Thyroid gland (tissue), 4 donors: ENCODE results near the gene RPA3.

Experiments used
- POLR2A ChIP-seq, 2 donors: fragments of 450-650 bp; IDR thresholded peaks; one replicate each; pipeline ENCODE4 v1.6.1; 2017; ENCODE audit warnings: antibody characterized with exemption in 2 of 2, mild to moderate bottlenecking in 2 of 2, moderate library complexity in 1 of 2
- TF ChIP-seq, protein P1 (sequence below), 6 experiments: fragments of 200-600 bp in 3 of 6; fragments of 450-650 bp in 3 of 6; sonication (generic) in 3 of 6; IDR thresholded peaks; one replicate each; pipeline ENCODE4 v1.5.1; 2016 to 2019; ENCODE audit warnings: antibody characterized with exemption in 6 of 6, mild to moderate bottlenecking in 2 of 6, inconsistent platforms in 1 of 6, moderate library complexity in 1 of 6

DNA sequence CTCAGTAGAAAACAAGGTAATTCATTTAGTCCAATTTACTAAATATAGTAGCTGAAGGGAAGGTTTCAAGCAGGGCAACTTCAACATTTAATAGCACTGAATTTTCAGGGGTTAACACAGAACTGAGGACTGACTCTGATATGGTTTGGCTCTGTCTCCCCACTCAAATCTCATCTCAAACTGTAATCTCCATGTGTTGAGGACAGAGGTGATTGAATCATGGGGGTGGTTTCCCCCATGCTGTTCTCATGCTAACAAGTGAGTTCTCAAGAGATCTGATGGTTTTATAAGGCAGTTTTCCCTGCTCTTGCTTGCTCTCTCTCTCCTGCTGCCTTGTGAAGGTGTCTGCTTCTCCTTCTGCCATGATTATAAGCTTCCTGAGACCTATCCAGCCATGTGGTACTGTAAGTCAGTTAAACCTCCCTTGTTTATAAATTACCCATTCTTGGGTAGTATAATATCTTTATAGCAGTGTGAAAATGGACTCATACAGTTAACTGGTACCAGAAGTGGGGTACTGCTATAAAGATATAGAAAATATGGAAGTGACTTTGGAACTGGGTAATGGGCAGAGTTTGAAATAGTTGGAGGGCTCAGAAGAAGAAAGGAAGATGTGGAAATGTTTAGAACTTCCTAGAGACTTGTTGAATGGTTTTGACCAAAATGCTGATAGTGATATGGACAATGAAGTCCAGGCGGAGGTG, 87.6 kb downstream of the RPA3 start:
- TF ChIP-seq, protein P1, sequence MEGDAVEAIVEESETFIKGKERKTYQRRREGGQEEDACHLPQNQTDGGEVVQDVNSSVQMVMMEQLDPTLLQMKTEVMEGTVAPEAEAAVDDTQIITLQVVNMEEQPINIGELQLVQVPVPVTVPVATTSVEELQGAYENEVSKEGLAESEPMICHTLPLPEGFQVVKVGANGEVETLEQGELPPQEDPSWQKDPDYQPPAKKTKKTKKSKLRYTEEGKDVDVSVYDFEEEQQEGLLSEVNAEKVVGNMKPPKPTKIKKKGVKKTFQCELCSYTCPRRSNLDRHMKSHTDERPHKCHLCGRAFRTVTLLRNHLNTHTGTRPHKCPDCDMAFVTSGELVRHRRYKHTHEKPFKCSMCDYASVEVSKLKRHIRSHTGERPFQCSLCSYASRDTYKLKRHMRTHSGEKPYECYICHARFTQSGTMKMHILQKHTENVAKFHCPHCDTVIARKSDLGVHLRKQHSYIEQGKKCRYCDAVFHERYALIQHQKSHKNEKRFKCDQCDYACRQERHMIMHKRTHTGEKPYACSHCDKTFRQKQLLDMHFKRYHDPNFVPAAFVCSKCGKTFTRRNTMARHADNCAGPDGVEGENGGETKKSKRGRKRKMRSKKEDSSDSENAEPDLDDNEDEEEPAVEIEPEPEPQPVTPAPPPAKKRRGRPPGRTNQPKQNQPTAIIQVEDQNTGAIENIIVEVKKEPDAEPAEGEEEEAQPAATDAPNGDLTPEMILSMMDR (IDR thresholded peaks at IDR 0.05): no peak
- no peak for TF ChIP-seq POLR2A (IDR thresholded peaks at IDR 0.05)
